ENCODE measurements around the gene KCNH1. TPM values are rescaled to one million over a fixed set of nuclear protein-coding genes. Genes with fewer than 3 reads are reported as not detected.

KCNH1 gene
- polyA plus RNA-seq, 4 donors: 0.14 to 0.32 (median 0.21) TPM

Other genes starting within 250 kb of the KCNH1 start
- 10 to 100 TPM; 67.6 to 85.3 (median 76.4) TPM for gene RCOR3, start 125.2 kb upstream of the KCNH1 start, polyA plus RNA-seq (ENCODE audit: insufficient read length in 4 of 4)
- 10 to 100 TPM; 11.5 to 16.9 (median 14.6) TPM for gene TRAF5, start 192.7 kb upstream of the KCNH1 start, polyA plus RNA-seq (ENCODE audit: insufficient read length in 4 of 4)

Data from right renal pelvis (tissue), 4 donors.